ENCODE measurements around the gene LITAF. TPM values are rescaled to one million over a fixed set of nuclear protein-coding genes. Genes with fewer than 3 reads are reported as not detected.
A peak's percentile ranks its signal among the peaks of the same experiment; 100 is the strongest.
"Not testable (repeated sequence)": the region's sequence is repeated elsewhere in the genome, so short reads cannot be mapped to it uniquely, and the experiment has no call there.

The LITAF gene
- total RNA-seq, 1 donor from 2014 or later, result 281 TPM

GRCh38 chr16:11596572-11597226 is 10.0 kb upstream of the LITAF start:
- DNase-seq (peak; percentile 18), ATAC-seq (peak in 1 of 2 donors; percentile 7)
- intact Hi-C loops (cut with DNase I), result no loop called here
- TF ChIP-seq CTCF (IDR thresholded peaks at IDR 0.05), result no peak
- Histone ChIP-seq H3K4me1 (peaks cover 25% of the 10 kb centered on the region), H3K4me3 (no peak overlapping the region), H3K36me3 (no peaks in the 10 kb centered on the region), H3K9me3 (no peaks in the 10 kb centered on the region), H3K27ac (peak overlapping the region; percentile 51), H3K27me3 (ENCODE audit: low read depth) (no peaks in the 10 kb centered on the region)

- no peak for DNase-seq
- ATAC-seq, result no peak
- intact Hi-C loops (cut with DNase I), result no loop called here
- H3K27me3 ChIP-seq (ENCODE audit: low read depth), result no peaks in the 10 kb centered on the region
- H3K36me3 ChIP-seq, result no peaks in the 10 kb centered on the region
- no peak overlapping the region for H3K4me3 ChIP-seq
- peaks cover 20% of the 10 kb centered on the region for H3K4me1 ChIP-seq
- no peak overlapping the region for H3K27ac ChIP-seq
- H3K9me3 ChIP-seq, result no peaks in the 10 kb centered on the region
- TF ChIP-seq CTCF (IDR thresholded peaks at IDR 0.05), result no peak
Observed at GRCh38 chr16:11593581-11593980, 6.9 kb upstream of the LITAF start.

GRCh38 chr16:11593076-11593475 is 6.4 kb upstream of the LITAF start:
- H3K27me3 ChIP-seq (ENCODE audit: low read depth); H3K27ac ChIP-seq; H3K4me3 ChIP-seq; intact Hi-C loops (cut with DNase I); ATAC-seq; H3K36me3 ChIP-seq; H3K9me3 ChIP-seq: not testable (repeated sequence)
- peak; percentile 22 for DNase-seq
- H3K4me1 ChIP-seq, result peaks cover 15% of the 10 kb centered on the region

GRCh38 chr16:11591630-11592029 is 4.9 kb upstream of the LITAF start:
- intact Hi-C loops (cut with DNase I); H3K27ac ChIP-seq; H3K4me3 ChIP-seq; DNase-seq; H3K4me1 ChIP-seq; H3K36me3 ChIP-seq; H3K9me3 ChIP-seq; H3K27me3 ChIP-seq (ENCODE audit: low read depth); ATAC-seq: not testable (repeated sequence)

GRCh38 chr16:11589198-11589550 is 2.5 kb upstream of the LITAF start:
- no peak for DNase-seq
- H3K4me3 ChIP-seq, result no peak overlapping the region
- no peak for ATAC-seq
- H3K4me1 ChIP-seq, result peaks cover 27% of the 10 kb centered on the region
- no peak for TF ChIP-seq CTCF (IDR thresholded peaks at IDR 0.05)
- H3K27ac ChIP-seq, result no peak overlapping the region
- no peaks in the 10 kb centered on the region for H3K36me3 ChIP-seq
- intact Hi-C loops (cut with DNase I), result no loop called here
- no peaks in the 10 kb centered on the region for H3K9me3 ChIP-seq
- H3K27me3 ChIP-seq (ENCODE audit: low read depth), result no peaks in the 10 kb centered on the region

- Histone ChIP-seq H3K4me3 (no peak overlapping the region), H3K36me3 (no peaks in the 10 kb centered on the region), H3K9me3 (no peaks in the 10 kb centered on the region), H3K27ac (no peak overlapping the region), H3K27me3 (ENCODE audit: low read depth) (no peaks in the 10 kb centered on the region), H3K4me1 (peaks cover 33% of the 10 kb centered on the region)
- no peak for DNase-seq
- no peak for TF ChIP-seq CTCF (IDR thresholded peaks at IDR 0.05)
- intact Hi-C loops (cut with DNase I), result no loop called here
- ATAC-seq, result no peak
Observed at GRCh38 chr16:11588321-11589197, 1.8 kb upstream of the LITAF start.

Measured in lower lobe of right lung (tissue), 2 donors.